HG03108 (cell line): ENCODE data around the gene CDH16.
A peak's percentile ranks its signal among the peaks of the same experiment; 100 is the strongest.
"Not testable (repeated sequence)": the region's sequence is repeated elsewhere in the genome, so short reads cannot be mapped to it uniquely, and the experiment has no call there.

Experiments used
- ATAC-seq: cut with Tn5 transposase; IDR thresholded peaks from one replicate; pipeline ENCODE4 v1.9.1; 2021; ENCODE audit warnings: moderate library complexity; ENCODE audit not compliant: unreplicated experiment

Gene CDH16

DNA sequence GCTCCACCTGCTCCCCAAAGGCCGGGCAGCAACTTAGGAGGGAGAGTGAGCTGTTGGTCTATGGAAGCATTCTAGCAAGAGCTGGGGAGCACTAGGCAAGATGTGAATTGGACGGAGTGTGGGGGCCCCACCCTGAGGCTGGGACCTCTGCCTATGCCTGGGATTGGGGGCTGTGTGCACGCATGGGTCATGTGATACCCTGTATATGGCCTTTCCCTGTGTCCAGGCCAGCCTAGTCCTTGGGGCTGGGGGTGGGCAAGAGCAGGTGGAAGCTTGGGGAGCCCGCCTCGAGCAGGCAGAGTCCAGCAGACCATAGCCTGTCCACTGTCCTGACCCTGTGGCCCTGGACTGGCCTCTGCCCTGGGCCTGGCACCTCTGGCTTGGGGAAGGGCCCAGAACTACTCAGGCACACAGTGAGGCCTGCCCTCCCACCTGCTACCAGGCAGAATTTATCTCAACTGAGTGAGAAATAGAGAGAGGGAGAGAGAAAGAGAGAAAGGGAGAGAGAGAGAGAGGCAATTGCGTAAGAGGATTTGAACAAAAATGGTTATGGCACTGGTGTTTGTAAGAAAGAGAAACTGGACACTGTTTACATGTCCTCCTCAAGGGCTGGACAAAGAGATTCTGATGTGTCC lies 19.3 kb downstream of the CDH16 start:
- no peak for ATAC-seq

DNA sequence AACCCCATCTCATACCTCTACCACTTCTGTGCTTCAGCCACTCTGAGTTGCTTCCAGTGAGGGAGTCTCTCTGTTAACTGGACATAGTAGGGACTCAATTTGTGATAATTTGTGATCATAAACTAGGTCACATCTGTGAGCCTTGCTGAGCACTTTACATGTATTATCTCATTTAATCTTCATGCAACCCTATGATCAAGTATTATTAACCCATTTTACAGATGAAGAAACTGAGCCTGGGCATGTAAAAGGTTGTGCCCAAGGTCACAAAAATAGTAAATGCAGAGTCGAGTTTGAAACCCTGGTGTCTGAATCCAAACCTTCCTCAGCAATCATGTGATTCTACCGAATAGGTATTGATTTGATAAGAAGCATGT lies 19.8 kb downstream of the CDH16 start:
- ATAC-seq = no peak

DNA sequence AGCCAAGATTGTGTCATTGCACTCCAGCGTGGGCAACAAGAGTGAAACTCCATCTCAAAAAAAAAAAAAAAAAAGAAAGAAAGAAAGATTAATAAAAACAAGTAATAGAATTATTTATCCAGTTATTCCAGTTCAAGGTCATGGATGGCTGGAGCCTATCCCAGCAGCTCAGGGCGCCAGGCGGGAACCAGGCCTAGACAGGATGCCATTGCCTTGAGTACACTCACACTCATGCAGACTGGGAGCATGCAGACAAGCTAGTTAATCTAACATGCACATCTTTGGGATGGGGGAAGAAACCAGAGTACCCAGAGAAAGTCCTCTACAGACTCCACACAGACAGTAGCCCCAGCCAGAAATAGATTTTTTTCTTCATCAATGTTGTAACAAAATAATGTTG lies 20.5 kb downstream of the CDH16 start:
- no peak for ATAC-seq

DNA sequence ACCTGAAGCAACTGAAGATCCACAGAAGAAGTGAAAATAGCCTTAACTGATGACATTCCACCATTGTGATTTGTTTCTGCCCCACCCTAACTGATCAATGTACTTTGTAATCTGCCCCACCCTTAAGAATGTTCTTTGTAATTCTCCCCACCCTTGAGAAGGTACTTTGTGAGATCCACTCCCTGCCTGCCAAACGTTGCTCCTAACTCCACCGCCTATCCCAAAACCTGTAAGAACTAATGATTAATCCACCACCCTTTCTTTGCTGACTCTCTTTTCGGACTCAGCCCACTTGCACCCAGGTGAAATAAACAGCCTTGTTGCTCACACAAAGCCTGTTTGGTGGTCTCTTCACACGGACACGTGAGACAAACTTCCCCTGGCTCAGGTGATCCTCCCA lies 22.0 kb downstream of the CDH16 start:
- ATAC-seq = not testable (repeated sequence)

DNA sequence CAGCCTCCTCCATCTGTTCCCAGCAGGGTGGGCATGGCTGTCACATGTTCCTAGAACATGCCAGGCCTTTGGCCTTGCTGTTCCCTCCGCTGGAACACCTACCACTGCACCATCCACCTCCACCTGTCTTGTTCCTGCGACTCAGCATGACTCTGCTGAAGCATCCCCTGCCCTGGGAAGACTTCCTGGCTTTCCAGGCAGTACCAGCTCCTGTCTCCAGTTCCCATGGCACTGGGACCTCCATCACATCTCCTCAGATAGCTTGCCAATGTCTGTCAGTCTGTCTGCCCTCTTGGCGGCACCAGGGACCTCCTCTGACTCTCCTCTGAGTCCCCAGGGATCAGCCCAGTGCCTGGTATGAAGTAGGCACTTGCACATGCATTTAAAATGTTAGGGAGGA lies 22.7 kb downstream of the CDH16 start:
- no peak for ATAC-seq

GRCh38 chr16:66895689-66895979 lies 23.1 kb downstream of the CDH16 start:
- no peak for ATAC-seq

DNA sequence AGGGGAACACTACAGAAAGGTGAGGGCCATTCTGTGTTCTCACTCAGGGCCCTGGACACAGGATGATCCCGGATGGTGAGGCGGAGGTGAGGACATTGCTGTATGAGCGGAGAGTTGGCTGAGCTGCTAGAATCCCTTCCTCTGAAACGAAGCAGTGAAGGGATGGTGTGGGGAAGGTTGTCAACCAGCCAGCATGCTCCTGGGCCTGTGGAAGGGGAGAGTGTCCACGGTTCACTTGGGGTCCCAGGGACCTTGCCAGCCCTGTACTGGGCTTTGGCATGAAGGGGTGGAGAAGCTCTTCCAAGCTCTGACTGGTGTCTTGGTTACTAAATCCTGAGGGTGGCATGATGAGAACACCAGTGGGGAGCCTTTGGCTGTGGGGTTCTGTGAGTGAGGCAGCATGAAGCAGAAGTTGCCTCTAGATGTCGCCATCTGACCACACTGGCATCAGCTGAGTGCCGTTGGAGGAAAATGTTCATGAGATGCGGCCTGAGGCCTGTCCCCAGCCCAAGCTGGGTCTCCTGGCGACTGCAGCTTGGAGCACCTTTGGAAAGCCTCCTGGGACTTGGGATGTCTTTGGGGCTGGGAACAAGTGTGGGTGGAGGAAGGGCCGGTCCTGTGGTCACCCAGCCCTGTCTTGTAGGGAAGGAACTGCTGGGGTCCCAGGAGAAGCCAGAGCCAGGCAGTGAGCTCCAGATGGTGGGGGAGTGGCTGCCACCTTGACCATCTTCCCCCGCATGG lies 23.6 kb downstream of the CDH16 start:
- peak; percentile 67 for ATAC-seq

- no peak for ATAC-seq
Observed at GRCh38 chr16:66894055-66894454, 24.6 kb downstream of the CDH16 start.

- ATAC-seq = no peak
Observed at GRCh38 chr16:66891797-66892196, 26.9 kb downstream of the CDH16 start.

DNA sequence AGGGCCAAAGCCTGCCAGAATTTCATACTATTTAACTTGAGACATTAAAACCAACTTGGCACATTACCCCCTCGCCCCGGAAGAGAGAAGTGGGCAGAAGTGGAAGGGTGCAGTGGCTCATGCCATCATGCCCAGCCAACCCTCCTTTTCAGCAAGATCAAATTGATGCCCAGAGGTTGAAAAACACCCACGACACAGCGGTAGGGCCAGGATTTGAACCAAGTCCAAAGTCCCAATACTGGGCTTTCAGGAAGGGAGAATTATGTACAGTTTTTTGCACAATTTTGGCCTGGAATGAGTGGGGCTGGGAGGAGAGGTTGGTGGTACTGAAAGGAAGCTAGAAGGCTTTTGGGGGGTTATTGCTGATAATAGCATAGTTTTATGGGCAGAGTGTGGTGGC lies 27.3 kb downstream of the CDH16 start:
- no peak for ATAC-seq

- ATAC-seq = no peak
Observed at GRCh38 chr16:66890799-66891198, 27.9 kb downstream of the CDH16 start.

DNA sequence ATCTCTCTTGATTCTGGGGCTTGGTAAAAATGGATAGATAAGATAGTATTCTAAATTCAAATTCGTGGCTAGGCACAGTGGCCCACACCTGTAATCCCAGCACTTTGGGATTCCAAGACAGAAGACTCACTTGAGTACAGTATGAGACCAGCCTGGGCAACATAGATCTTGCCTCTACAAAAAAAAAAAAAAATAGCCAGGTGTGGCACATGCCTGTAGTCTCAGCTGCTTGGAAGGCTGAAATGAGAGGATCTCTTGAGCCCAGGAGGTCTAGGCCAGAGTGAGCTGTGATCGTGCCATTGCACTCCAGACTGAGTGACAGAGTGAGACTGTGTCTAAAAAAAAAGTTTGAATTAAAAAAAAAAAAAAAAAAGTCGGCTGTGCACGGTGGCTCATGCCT lies 29.1 kb downstream of the CDH16 start:
- no peak for ATAC-seq

DNA sequence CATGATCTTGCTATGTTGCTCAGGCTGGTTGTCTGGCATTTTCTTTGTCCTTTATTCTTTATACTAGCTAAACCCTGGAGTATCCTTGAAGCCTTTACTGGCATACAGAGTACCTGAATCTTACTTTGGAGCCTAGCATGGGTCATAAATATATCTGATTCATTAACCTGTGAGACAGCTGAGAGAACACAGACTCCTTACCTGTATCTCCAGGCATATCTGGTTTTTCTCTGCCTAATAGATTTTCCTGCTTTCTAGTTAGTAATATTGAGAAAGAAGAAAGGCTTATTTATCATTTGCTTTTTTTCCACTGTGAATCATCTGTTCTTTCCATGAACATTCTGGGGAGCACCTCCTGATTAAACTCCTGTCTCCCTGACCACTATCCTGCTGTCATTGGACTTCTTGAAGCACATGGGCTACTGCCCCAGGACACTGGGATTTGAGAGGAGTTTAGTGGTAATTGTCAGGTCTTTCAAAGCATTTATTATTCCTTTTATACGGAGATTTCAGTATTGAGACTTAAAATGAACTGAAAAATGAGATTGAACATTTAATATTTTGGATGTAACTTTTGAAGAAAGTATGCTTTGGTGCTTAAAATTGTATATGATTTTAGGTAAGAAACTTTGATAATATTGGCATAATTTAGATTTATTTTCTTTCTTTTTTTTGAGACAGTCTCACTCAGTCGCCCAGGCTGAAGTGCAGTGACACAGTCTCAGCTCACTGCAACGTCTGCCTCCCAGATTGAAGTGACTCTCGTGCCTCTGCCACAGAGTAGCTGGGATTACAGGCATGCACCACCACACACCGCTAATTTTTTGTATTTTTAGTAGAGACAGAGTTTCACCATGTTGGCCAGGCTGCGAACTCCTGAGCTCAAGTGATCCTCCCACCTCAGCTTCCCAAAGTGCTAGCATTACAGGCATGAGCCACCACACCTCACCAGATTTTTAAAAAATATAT lies 29.8 kb downstream of the CDH16 start:
- ATAC-seq = no peak

DNA sequence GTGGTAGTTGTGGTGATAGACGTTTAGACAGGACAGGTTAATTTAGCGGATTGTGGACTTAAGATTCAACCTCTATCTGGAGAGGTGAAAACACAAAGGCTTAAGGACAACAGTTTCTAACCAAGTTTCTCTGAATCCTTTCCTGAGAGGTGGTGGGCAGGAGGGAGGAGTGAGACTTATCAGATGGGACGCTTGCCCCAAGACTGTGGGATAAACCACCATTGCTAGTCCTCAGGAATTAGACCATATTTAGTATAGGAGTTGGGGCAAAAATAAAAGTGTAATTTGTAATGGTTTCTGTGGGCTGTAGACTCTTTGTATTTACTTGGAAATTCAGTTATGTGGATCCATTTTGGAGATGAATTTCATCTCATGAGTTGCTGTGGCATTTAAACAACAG lies 31.8 kb downstream of the CDH16 start:
- no peak for ATAC-seq

- no peak for ATAC-seq
Observed at GRCh38 chr16:66886321-66886720, 32.4 kb downstream of the CDH16 start.

DNA sequence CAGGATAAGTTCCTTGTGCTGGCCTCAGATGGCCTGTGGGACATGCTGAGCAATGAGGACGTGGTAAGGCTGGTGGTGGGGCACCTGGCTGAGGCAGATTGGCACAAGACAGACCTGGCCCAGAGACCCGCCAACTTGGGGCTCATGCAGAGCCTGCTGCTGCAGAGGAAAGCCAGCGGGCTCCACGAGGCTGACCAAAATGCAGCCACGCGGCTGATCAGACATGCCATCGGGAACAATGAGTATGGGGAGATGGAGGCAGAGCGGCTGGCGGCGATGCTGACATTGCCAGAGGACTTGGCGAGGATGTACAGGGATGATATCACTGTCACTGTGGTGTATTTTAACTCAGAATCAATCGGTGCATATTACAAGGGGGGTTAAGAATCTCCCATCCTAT lies 33.2 kb downstream of the CDH16 start:
- no peak for ATAC-seq

DNA sequence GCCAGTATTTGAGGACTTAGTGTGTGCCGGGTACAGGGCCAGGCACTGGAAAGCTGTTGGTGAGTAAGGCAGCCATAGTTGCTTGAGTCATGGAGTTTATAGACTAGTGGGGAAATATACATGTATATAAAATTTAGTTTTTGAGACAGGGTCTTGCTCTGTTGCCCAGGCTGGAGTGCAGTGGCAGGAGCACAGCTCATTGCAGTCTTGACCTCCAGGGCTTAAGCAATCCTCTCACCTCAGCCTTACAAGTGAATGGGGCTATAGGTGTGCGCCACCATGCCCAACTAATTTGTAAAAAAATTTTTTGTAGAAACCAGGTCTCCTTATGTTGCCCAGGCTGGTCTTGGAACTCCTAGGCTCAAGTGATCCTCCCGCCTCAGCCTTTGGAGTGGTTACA lies 36.0 kb downstream of the CDH16 start:
- no peak for ATAC-seq

- ATAC-seq = no peak
Observed at GRCh38 chr16:66881964-66882508, 36.6 kb downstream of the CDH16 start.

GRCh38 chr16:66881560-66881959 lies 37.1 kb downstream of the CDH16 start:
- ATAC-seq = no peak

DNA sequence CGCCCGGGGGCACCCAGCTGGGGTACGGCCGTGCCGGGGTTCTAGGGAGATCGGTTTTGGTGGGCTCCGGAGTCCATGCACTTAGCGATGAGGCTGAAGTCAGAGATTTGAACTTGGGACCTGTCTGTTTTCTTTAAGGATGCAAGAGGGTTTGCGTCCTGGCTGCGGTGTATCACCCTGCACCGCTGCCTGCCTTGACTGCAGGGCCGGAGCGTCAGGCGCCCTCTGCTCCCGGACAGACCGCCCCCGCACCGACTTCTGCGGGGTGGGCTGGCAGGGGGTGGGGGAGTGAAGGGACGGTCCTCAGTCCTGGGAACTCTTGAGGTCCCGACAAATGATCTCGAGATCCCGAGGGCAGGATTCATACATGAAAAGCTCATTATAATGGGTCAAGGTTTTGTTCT lies 37.7 kb downstream of the CDH16 start:
- no peak for ATAC-seq

- ATAC-seq = peak; percentile 92
Observed at GRCh38 chr16:66880288-66881013, 38.2 kb downstream of the CDH16 start, which contains the start of gene PDP2. Gene PDP2 (plus strand): TSS chr16:66880515. CDS start chr16:66884285, 3,770 bp downstream.
